ENCODE data around the gene ZNF804B.

DNA sequence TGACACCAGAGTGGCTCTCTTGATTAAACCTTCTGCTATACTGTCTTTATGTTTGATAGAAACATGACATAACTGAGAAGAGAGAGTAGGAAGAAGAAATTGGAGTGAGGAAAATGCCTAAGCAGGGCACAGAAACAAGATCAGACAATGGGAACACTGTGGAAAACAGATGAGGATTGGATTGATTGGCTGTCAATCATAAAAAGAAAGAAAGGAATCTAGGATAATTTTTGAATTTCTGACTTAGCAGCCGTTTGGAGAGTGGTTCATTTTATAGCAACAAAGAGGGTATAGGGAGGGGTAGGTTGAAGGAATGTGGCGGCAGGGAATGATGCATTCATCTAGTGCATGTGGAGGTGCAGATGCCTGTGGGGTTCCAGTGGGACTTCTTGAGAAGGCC is 28.3 kb downstream of the ZNF804B start:
- no peak for TF ChIP-seq POLR2A (IDR thresholded peaks at IDR 0.05)
- TF ChIP-seq, protein P1, sequence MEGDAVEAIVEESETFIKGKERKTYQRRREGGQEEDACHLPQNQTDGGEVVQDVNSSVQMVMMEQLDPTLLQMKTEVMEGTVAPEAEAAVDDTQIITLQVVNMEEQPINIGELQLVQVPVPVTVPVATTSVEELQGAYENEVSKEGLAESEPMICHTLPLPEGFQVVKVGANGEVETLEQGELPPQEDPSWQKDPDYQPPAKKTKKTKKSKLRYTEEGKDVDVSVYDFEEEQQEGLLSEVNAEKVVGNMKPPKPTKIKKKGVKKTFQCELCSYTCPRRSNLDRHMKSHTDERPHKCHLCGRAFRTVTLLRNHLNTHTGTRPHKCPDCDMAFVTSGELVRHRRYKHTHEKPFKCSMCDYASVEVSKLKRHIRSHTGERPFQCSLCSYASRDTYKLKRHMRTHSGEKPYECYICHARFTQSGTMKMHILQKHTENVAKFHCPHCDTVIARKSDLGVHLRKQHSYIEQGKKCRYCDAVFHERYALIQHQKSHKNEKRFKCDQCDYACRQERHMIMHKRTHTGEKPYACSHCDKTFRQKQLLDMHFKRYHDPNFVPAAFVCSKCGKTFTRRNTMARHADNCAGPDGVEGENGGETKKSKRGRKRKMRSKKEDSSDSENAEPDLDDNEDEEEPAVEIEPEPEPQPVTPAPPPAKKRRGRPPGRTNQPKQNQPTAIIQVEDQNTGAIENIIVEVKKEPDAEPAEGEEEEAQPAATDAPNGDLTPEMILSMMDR (IDR thresholded peaks at IDR 0.05): no peak

Data from adrenal gland (tissue), 5 donors.